IMR-90 (cell line): ENCODE data around the gene INHA. TPM values are rescaled to one million over a fixed set of nuclear protein-coding genes. Genes with fewer than 3 reads are reported as not detected.

Experiments used
- ATAC-seq: fragments of 200-7000 bp; cut with Tn5 transposase; 2 replicates; pipeline ENCODE4 v1.9.1; 2020; ENCODE audit warnings: low read depth, mild to moderate bottlenecking, moderate library complexity
- BruUV-seq: library from RNA; stranded (reverse); fragments of 400-500 nt; replicated peaks from 2 replicates; lab custom pipeline; 2021; lab: Mats Ljungman, UMichigan
- CTCF ChIA-PET: fragments of 300-600 bp; formaldehyde crosslinking; extraction: SDS; loops from one replicate; lab custom pipeline; 2021; ENCODE audit warnings: antibody characterized with exemption; lab: Yijun Ruan, JAX
- POLR2A ChIA-PET: fragments of 300-600 bp; sonication (Branson Sonifier 250); formaldehyde crosslinking; loops from one replicate; lab custom pipeline; 2022; ENCODE audit warnings: antibody characterized with exemption; ENCODE audit not compliant: unreplicated experiment; lab: Charles Lee
- DNase-seq: peaks from one replicate; pipeline ENCODE4 v3.0.0; 2013
- H2AFZ ChIP-seq: replicated peaks from 2 replicates; pipeline ENCODE3; 2013; ENCODE audit warnings: low read length, mild to moderate bottlenecking; ENCODE audit not compliant: poor library complexity
- H2AK5ac ChIP-seq: 2 replicates; pipeline ENCODE4 v1.6.1; 2013; ENCODE audit warnings: low read depth, low read length, inconsistent platforms
- H2AK9ac ChIP-seq: replicated peaks from 2 replicates; pipeline ENCODE3; 2013; ENCODE audit warnings: mild to moderate bottlenecking, low read depth, low read length, moderate library complexity; ENCODE audit not compliant: poor library complexity
- H2BK120ac ChIP-seq: 2 replicates; pipeline ENCODE4 v1.6.1; 2013; ENCODE audit warnings: low read depth, low read length, inconsistent platforms
- H2BK15ac ChIP-seq: 3 replicates; pipeline ENCODE4 v1.6.1; 2013; ENCODE audit warnings: low read depth, low read length, inconsistent platforms
- H2BK20ac ChIP-seq: 2 replicates; pipeline ENCODE4 v1.6.1; 2013; ENCODE audit warnings: low read depth, mild to moderate bottlenecking, inconsistent platforms, low read length, moderate library complexity
- H2BK5ac ChIP-seq: 2 replicates; pipeline ENCODE4 v1.6.1; 2013; ENCODE audit warnings: mild to moderate bottlenecking, low read depth, low read length, inconsistent platforms; ENCODE audit not compliant: poor library complexity, severe bottlenecking
- H3K14ac ChIP-seq: replicated peaks from 2 replicates; pipeline ENCODE4 v1.6.1; 2013; ENCODE audit warnings: low read depth, low read length, inconsistent platforms
- H3K18ac ChIP-seq: 2 replicates; pipeline ENCODE4 v1.6.1; 2013; ENCODE audit warnings: low read depth, low read length, control low read depth
- H3K23ac ChIP-seq: 2 replicates; pipeline ENCODE4 v1.6.1; 2013; ENCODE audit warnings: low read depth, low read length, inconsistent platforms
- H3K27ac ChIP-seq: 2 replicates; pipeline ENCODE4 v1.5.1; 2013; ENCODE audit warnings: mild to moderate bottlenecking, control low read depth, low read length; ENCODE audit not compliant: insufficient read depth
- H3K27me3 ChIP-seq: 2 replicates; pipeline ENCODE4 v1.6.1; 2013; ENCODE audit warnings: low read length; ENCODE audit not compliant: control insufficient read depth, insufficient read depth
- H3K36me3 ChIP-seq: 2 replicates; pipeline ENCODE4 v1.6.1; 2013; ENCODE audit warnings: low read length, mixed read lengths; ENCODE audit not compliant: control insufficient read depth, insufficient read depth
- H3K4ac ChIP-seq: 2 replicates; pipeline ENCODE4 v1.6.1; 2013; ENCODE audit warnings: low read depth, low read length, inconsistent platforms
- H3K4me1 ChIP-seq: 2 replicates; pipeline ENCODE4 v1.6.1; 2013; ENCODE audit warnings: low read length, mixed read lengths; ENCODE audit not compliant: control insufficient read depth, insufficient read depth
- H3K4me2 ChIP-seq: 2 replicates; pipeline ENCODE4 v1.6.1; 2013; ENCODE audit warnings: low read depth, mild to moderate bottlenecking, control low read depth, low read length, moderate library complexity
- H3K4me3 ChIP-seq: 2 replicates; pipeline ENCODE4 v1.5.1; 2013; ENCODE audit warnings: low read depth, mild to moderate bottlenecking, control low read depth, low read length, moderate library complexity; ENCODE audit not compliant: insufficient read depth
- H3K56ac ChIP-seq: 2 replicates; pipeline ENCODE4 v1.6.1; 2013; ENCODE audit warnings: low read length, inconsistent platforms; ENCODE audit not compliant: insufficient read depth; ENCODE audit errors: extremely low read depth
- H3K79me1 ChIP-seq, 2 experiments: 2 replicates each; pipeline ENCODE4 v1.6.1; 2013; ENCODE audit warnings: low read length in 2 of 2, inconsistent platforms in 1 of 2, low read depth in 1 of 2
- H3K9ac ChIP-seq: 2 replicates; pipeline ENCODE4 v1.6.1; 2013; ENCODE audit warnings: low read depth, low read length, control low read depth
- H3K9me1 ChIP-seq: 2 replicates; pipeline ENCODE4 v1.6.1; 2013; ENCODE audit warnings: low read length, inconsistent platforms; ENCODE audit not compliant: insufficient read depth
- H3K9me3 ChIP-seq: 2 replicates; pipeline ENCODE4 v1.6.1; 2013; ENCODE audit warnings: low read length; ENCODE audit not compliant: control insufficient read depth, insufficient read depth
- H4K20me1 ChIP-seq: 2 replicates; pipeline ENCODE4 v1.6.1; 2013; ENCODE audit warnings: low read length, inconsistent platforms; ENCODE audit not compliant: insufficient read depth
- H4K5ac ChIP-seq: 2 replicates; pipeline ENCODE4 v1.6.1; 2013; ENCODE audit warnings: mild to moderate bottlenecking, low read depth, low read length, control low read depth
- H4K8ac ChIP-seq, 2 experiments: 2 replicates each; pipeline ENCODE4 v1.6.1; 2013; ENCODE audit warnings: low read depth in 2 of 2, low read length in 2 of 2, control low read depth in 1 of 2, inconsistent platforms in 1 of 2
- H4K91ac ChIP-seq: 2 replicates; pipeline ENCODE4 v1.6.1; 2013; ENCODE audit warnings: low read depth, low read length, inconsistent platforms; ENCODE audit not compliant: insufficient read depth
- BHLHE40 ChIP-seq: fragments of 150-350 bp; IDR thresholded peaks from 2 replicates; pipeline ENCODE4 v1.6.1; 2016; ENCODE audit warnings: mild to moderate bottlenecking, low read depth, low read length
- CHD1 ChIP-seq: IDR thresholded peaks from 2 replicates; pipeline ENCODE4 v1.6.1; 2012; ENCODE audit warnings: low read depth, low read length, improper control_type of control experiment
- CTCF ChIP-seq: conservative IDR thresholded peaks from 2 replicates; pipeline ENCODE4 v1.5.1; 2012; ENCODE audit warnings: mild to moderate bottlenecking, low read depth, low read length, improper control_type of control experiment
- ELK1 ChIP-seq: fragments of 150-350 bp; IDR thresholded peaks from 2 replicates; pipeline ENCODE4 v1.6.1; 2016; ENCODE audit warnings: low read depth, mild to moderate bottlenecking, low read length, moderate library complexity, borderline replicate concordance
- MXI1 ChIP-seq: IDR thresholded peaks from 2 replicates; pipeline ENCODE4 v1.6.1; 2012; ENCODE audit warnings: low read depth, mild to moderate bottlenecking, low read length, moderate library complexity, borderline replicate concordance
- NFE2L2 ChIP-seq: fragments of 150-350 bp; IDR thresholded peaks from 2 replicates; pipeline ENCODE4 v1.6.1; 2016; ENCODE audit warnings: low read depth, mild to moderate bottlenecking, low read length
- POLR2A ChIP-seq: IDR thresholded peaks from 2 replicates; pipeline ENCODE4 v1.6.1; 2012; ENCODE audit warnings: mild to moderate bottlenecking, low read depth, low read length
- RAD21 ChIP-seq: IDR thresholded peaks from 2 replicates; pipeline ENCODE4 v1.6.1; 2012; ENCODE audit warnings: low read length, improper control_type of control experiment
- RCOR1 ChIP-seq: IDR thresholded peaks from 2 replicates; pipeline ENCODE4 v1.6.1; 2012; ENCODE audit warnings: mild to moderate bottlenecking, low read length, improper control_type of control experiment; ENCODE audit not compliant: insufficient replicate concordance
- RFX5 ChIP-seq: IDR thresholded peaks from 2 replicates; pipeline ENCODE4 v1.8.0; 2012; ENCODE audit warnings: low read depth, mild to moderate bottlenecking, low read length, moderate library complexity
- USF2 ChIP-seq: fragments of 150-350 bp; IDR thresholded peaks from 2 replicates; pipeline ENCODE4 v1.6.1; 2017; ENCODE audit warnings: mild to moderate bottlenecking, antibody characterized with exemption, low read length, low read depth
- WGBS, 2 experiments: methylation state at CpG; one replicate each; pipeline versions ENCODE4 v1.1.5 to v1.1.7; 2013; ENCODE audit warnings: missing lambda C conversion rate in 2 of 2; ENCODE audit not compliant: insufficient read length in 1 of 2; ENCODE audit errors: extremely low coverage in 2 of 2; 5-methylcytosine and 5-hydroxymethylcytosine counted together
- dilution Hi-C: fragments of 300-500 bp; cut with HindIII; formaldehyde crosslinking; loops from one replicate; pipeline ENCODE4 v1.14.3; 2018; ENCODE audit warnings: low sequenced_read_pairs; ENCODE audit not compliant: unreplicated experiment
- in situ Hi-C: fragments of 300-500 bp; cut with MboI; formaldehyde crosslinking; loops from 3 replicates; pipeline ENCODE4 v1.14.3; 2019; ENCODE audit warnings: low sequenced_read_pairs, inconsistent platforms, mixed read lengths
- intact Hi-C: fragments of 100-400 bp; cut with micrococcal nuclease; formaldehyde crosslinking; loops from 2 replicates; pipeline ENCODE4 v1.10.0; 2022
- polyA plus RNA-seq, 3 experiments: library from polyadenylated mRNA; depleted of rRNA; stranded (reverse); fragments of >200 nt; gene quantifications; 2 replicates each; pipeline ENCODE4 v1.2.3, GENCODE V29; 2012; ENCODE audit warnings: low replicate concordance in 1 of 3
- total RNA-seq: library from RNA; depleted of rRNA; stranded (reverse); fragments of >200 nt; gene quantifications from 2 replicates; pipeline ENCODE4 v1.2.3, GENCODE V29; 2012

INHA gene
- total and polyA plus RNA-seq, 2 of the 4 experiments (the other 2 are of a cell fraction), result 0.96 TPM; not detected in 1

- BruUV-seq, result no TSS peak
- H3K23ac ChIP-seq, result no peak overlapping the region
- H4K8ac ChIP-seq, result no peak overlapping the region
- H3K14ac ChIP-seq, result no peak overlapping the region
- H3K4me2 ChIP-seq, result no peak overlapping the region
- dilution Hi-C loops, result no loop called here
- no peak overlapping the region for H2BK15ac ChIP-seq
- no peak overlapping the region for H4K91ac ChIP-seq
- no CpG with 5 or more reads among the region's 6 CpGs for WGBS, 2 experiments
- no peak overlapping the region for H3K9ac ChIP-seq
- no peak overlapping the region for H2AK9ac ChIP-seq
- intact Hi-C loops, result no loop called here
- H2AFZ ChIP-seq, result no peak overlapping the region
- no peak overlapping the region for H2BK120ac ChIP-seq
- no peak overlapping the region for H3K56ac ChIP-seq
- ChIA-PET POLR2A (no interaction called here), CTCF (interaction anchor here (0.7 to 1.2 kb wide), 2 partner anchors 22 to 87 kb away, joined by 3 to 5 read pairs; no protein-coding TSS in a partner anchor)
- no peak overlapping the region for H3K4me3 ChIP-seq
- no peak overlapping the region for H2AK5ac ChIP-seq
- no peak overlapping the region for H2BK5ac ChIP-seq
- in situ Hi-C loops, result no loop called here
- peaks cover 6% of the 10 kb centered on the region; the same call in 1 of the 2 replicates for H3K36me3 ChIP-seq
- no peak overlapping the region for H2BK20ac ChIP-seq
- H3K9me3 ChIP-seq, result no peaks in the 10 kb centered on the region
- H3K18ac ChIP-seq, result no peak overlapping the region
- H4K5ac ChIP-seq, result no peak overlapping the region
- TF ChIP-seq ELK1 (no peak), RFX5 (no peak), POLR2A (no peak), CHD1 (no peak), RAD21 (no peak), RCOR1 (no peak), NFE2L2 (no peak), MXI1 (no peak), USF2 (no peak), BHLHE40 (no peak), CTCF (no peak)
- H3K4me1 ChIP-seq, result no peaks in the 10 kb centered on the region
- H3K27me3 ChIP-seq, result peaks cover 32% of the 10 kb centered on the region
- H3K4ac ChIP-seq, result no peak overlapping the region
- H3K27ac ChIP-seq, result no peak overlapping the region
- no peaks in the 10 kb centered on the region for H4K20me1 ChIP-seq
- no peaks in the 10 kb centered on the region for H3K79me1 ChIP-seq
- H3K9me1 ChIP-seq, result no peaks in the 10 kb centered on the region; the same call in 1 of the 2 replicates
- ATAC-seq, result no peak
- DNase-seq, result no peak
These were observed 48.4 kb downstream of the INHA start for GRCh38 chr2:219620546-219620945.
